Measurements from ENCODE around the gene PKDCC. TPM values are rescaled to one million over a fixed set of nuclear protein-coding genes. Genes with fewer than 3 reads are reported as not detected.

Gene PKDCC
- total and polyA plus RNA-seq, 2 of the 13 experiments (the other 11 are each of a cell fraction or from before 2014, with no cell fraction given), result 52.6 to 58.8 TPM

DNA sequence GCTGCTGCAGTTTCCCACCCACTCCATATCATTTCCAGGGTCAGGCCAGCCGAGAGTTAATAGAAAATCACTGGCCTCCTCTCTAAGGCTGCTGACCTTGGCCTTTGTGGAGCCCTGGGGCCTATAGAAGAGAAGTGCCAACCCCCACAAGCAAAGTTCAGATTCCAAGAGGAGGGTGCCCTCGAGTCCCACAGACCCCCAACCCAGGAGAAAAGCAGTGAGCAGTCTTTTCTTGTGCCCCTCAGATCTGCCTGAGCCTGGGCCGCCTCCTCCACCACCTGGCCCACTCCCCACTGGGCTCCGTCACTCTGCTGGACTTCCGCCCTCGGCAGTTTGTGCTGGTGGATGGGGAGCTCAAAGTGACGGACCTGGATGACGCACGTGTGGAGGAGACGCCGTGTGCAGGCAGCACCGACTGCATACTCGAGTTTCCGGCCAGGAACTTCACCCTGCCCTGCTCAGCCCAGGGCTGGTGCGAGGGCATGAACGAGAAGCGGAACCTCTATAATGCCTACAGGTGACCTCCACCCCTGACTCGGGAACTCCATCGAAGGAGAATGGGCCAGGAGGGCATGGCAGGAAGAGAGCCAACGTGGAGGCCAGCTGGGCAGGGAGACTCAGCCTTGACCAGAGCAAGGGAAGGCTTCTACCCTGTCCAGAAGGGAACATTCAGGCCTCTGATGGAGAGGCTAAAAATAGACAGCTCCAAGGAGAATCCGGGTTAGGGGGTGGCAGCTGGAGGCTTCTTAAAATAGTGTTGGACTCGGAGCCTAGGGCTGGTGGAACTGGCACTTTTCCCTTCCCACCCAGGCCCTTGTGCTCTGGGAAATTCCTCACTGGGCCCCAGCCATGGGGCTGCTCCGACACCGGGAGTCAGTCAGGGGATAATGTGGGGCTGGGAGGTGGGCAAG is 6.2 kb downstream of the PKDCC start (continued):
- TF ChIP-seq, protein P1, sequence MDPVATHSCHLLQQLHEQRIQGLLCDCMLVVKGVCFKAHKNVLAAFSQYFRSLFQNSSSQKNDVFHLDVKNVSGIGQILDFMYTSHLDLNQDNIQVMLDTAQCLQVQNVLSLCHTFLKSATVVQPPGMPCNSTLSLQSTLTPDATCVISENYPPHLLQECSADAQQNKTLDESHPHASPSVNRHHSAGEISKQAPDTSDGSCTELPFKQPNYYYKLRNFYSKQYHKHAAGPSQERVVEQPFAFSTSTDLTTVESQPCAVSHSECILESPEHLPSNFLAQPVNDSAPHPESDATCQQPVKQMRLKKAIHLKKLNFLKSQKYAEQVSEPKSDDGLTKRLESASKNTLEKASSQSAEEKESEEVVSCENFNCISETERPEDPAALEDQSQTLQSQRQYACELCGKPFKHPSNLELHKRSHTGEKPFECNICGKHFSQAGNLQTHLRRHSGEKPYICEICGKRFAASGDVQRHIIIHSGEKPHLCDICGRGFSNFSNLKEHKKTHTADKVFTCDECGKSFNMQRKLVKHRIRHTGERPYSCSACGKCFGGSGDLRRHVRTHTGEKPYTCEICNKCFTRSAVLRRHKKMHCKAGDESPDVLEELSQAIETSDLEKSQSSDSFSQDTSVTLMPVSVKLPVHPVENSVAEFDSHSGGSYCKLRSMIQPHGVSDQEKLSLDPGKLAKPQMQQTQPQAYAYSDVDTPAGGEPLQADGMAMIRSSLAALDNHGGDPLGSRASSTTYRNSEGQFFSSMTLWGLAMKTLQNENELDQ (CRISPR knock-in tag; IDR thresholded peaks at IDR 0.05; ENCODE audit: borderline replicate concordance), result no peak
- TF ChIP-seq ZNF652 (CRISPR knock-in tag; IDR thresholded peaks at IDR 0.05; ENCODE audit: borderline replicate concordance, low read depth) (peak; percentile 89), EHMT2 (IDR thresholded peaks at IDR 0.05; ENCODE audit: borderline replicate concordance, low read depth, low read length) (no peak; the same call in 1 of the 2 replicates), ZNF775 (CRISPR knock-in tag; IDR thresholded peaks at IDR 0.05; ENCODE audit: borderline replicate concordance) (no peak), ZNF546 (CRISPR knock-in tag; conservative IDR thresholded peaks at IDR 0.05) (no peak), BORCS8-MEF2B (CRISPR knock-in tag; IDR thresholded peaks at IDR 0.05) (peak; percentile 41; the same call in 1 of the 2 replicates), ZBTB20 (CRISPR knock-in tag; IDR thresholded peaks at IDR 0.05; ENCODE audit: borderline replicate concordance, low read depth) (peak; percentile 80; the same call in 1 of the 2 replicates), TIGD3 (CRISPR knock-in tag; IDR thresholded peaks at IDR 0.05; ENCODE audit: borderline replicate concordance) (no peak), ZNF678 (CRISPR knock-in tag; IDR thresholded peaks at IDR 0.05) (no peak), ZZZ3 (CRISPR knock-in tag; IDR thresholded peaks at IDR 0.05; ENCODE audit: borderline replicate concordance) (no peak), MXD4 (CRISPR knock-in tag; IDR thresholded peaks at IDR 0.05) (no peak; the same call in 1 of the 2 replicates), ELF3 (CRISPR knock-in tag; IDR thresholded peaks at IDR 0.05) (peak; percentile 30; the same call in 1 of the 2 replicates), MIER3 (CRISPR knock-in tag; IDR thresholded peaks at IDR 0.05; ENCODE audit: borderline replicate concordance) (no peak; the same call in 1 of the 2 replicates), ZNF264 (CRISPR knock-in tag; IDR thresholded peaks at IDR 0.05) (no peak; the same call in 1 of the 2 replicates), SNAPC2 (CRISPR knock-in tag; IDR thresholded peaks at IDR 0.05) (no peak), GATA4 (IDR thresholded peaks at IDR 0.05; ENCODE audit: borderline replicate concordance, low read depth) (no peak), NRL (CRISPR knock-in tag; IDR thresholded peaks at IDR 0.05; ENCODE audit: borderline replicate concordance) (0 out of 2 replicates have a peak, but pooled peaks have one; percentile 48), CREB3 (CRISPR knock-in tag; IDR thresholded peaks at IDR 0.05) (no peak), TMF1 (CRISPR knock-in tag; IDR thresholded peaks at IDR 0.05; ENCODE audit: low read depth) (no peak)
- TF ChIP-seq, protein P2, sequence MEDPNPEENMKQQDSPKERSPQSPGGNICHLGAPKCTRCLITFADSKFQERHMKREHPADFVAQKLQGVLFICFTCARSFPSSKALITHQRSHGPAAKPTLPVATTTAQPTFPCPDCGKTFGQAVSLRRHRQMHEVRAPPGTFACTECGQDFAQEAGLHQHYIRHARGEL (CRISPR knock-in tag; IDR thresholded peaks at IDR 0.05), result no peak

Measured in HepG2 (cell line).